Activated gamma-delta T cell (primary cell): ENCODE data around the gene SNRNP35.
"Not testable (repeated sequence)": the region's sequence is repeated elsewhere in the genome, so short reads cannot be mapped to it uniquely, and the experiment has no call there.

Source experiments
- DNase-seq: peaks from one replicate; lab custom pipeline; 2025; lab: John Stamatoyannopoulos, UW

Gene SNRNP35

GRCh38 chr12:123449249-123449733, 8.6 kb upstream of the SNRNP35 start:
- no peak for DNase-seq

- DNase-seq: no peak
Measured at GRCh38 chr12:123449856-123450255, 8.1 kb upstream of the SNRNP35 start.

- no peak for DNase-seq
Measured at GRCh38 chr12:123450636-123451035, 7.3 kb upstream of the SNRNP35 start.

GRCh38 chr12:123452276-123452550, 5.7 kb upstream of the SNRNP35 start:
- not testable (repeated sequence) for DNase-seq

- DNase-seq: no peak
Measured at GRCh38 chr12:123453165-123453564, 4.8 kb upstream of the SNRNP35 start.

GRCh38 chr12:123463174-123463573, 5.2 kb downstream of the SNRNP35 start:
- not testable (repeated sequence) for DNase-seq

- DNase-seq: no peak
Measured at GRCh38 chr12:123465084-123465483, 7.1 kb downstream of the SNRNP35 start.

GRCh38 chr12:123468786-123469185, 10.8 kb downstream of the SNRNP35 start:
- no peak for DNase-seq

- DNase-seq: no peak
Measured at GRCh38 chr12:123469978-123470377, 12.0 kb downstream of the SNRNP35 start.

- no peak for DNase-seq
Measured at GRCh38 chr12:123471374-123472068, 13.6 kb downstream of the SNRNP35 start.

GRCh38 chr12:123472438-123472849, 14.5 kb downstream of the SNRNP35 start:
- DNase-seq: no peak

GRCh38 chr12:123474485-123475245, 16.7 kb downstream of the SNRNP35 start:
- no peak for DNase-seq

- DNase-seq: no peak
Measured at GRCh38 chr12:123475246-123475703, 17.3 kb downstream of the SNRNP35 start.

GRCh38 chr12:123478069-123478468, 20.1 kb downstream of the SNRNP35 start:
- no peak for DNase-seq

GRCh38 chr12:123478762-123479161, 20.8 kb downstream of the SNRNP35 start:
- no peak for DNase-seq

- no peak for DNase-seq
Measured at GRCh38 chr12:123479442-123480180, 21.7 kb downstream of the SNRNP35 start.

GRCh38 chr12:123481251-123481650, 23.3 kb downstream of the SNRNP35 start:
- DNase-seq: not testable (repeated sequence)

GRCh38 chr12:123482876-123483275, 24.9 kb downstream of the SNRNP35 start:
- no peak for DNase-seq

- DNase-seq: no peak
Measured at GRCh38 chr12:123483602-123484248, 25.8 kb downstream of the SNRNP35 start.

GRCh38 chr12:123485756-123486155, 27.8 kb downstream of the SNRNP35 start:
- DNase-seq: no peak

GRCh38 chr12:123487428-123487827, 29.5 kb downstream of the SNRNP35 start:
- no peak for DNase-seq
